NCI-H146 treated with DMSO at 0.1 percent for 48 hours (cell line): ENCODE results near the gene IFI27.
A peak's percentile ranks its signal among the peaks of the same experiment; 100 is the strongest.

Experiments
- DNase-seq: peaks from one replicate; lab custom pipeline; 2025; ENCODE audit not compliant: unreplicated experiment; lab: John Stamatoyannopoulos, UW

Gene IFI27

GRCh38 chr14:94124582-94125377 lies 14.2 kb downstream of the IFI27 start:
- no peak for DNase-seq

DNA sequence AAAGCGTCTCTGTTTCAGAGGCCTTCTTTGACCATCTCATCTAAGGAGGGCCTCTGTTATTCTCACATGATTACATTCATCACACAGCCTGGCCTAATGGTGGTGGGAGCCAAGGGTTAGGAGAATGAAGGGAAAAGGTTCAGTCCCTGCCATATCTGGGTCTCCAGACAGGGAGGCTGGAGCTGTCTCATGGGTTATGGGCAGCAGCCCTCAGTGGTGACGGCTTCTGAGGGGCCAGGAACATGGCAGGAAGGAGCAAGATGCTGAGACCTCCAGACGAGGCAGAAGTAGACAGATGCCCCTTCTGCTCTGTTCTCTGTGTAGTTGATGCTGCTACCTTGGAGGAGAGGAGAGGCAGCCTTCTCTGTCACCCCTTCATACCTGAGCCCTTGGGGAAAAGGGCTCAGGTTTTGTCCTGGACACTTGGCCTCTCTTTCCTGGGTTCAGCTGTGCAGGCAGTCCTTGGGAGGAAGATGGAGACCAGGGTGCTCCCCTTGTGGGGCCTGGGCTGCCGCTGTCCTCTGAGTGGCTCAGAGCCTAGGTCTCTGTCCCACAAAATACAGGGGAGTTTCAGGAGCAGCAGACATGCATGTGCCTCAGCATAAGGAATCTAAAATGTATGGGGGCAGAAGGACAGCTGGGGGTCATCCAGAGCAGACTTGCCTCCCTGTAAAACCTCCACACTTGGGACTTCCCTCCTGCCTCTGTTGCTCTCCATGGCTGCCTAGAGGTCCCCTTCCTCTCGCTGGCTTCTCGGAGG lies 15.3 kb downstream of the IFI27 start:
- no peak for DNase-seq

DNA sequence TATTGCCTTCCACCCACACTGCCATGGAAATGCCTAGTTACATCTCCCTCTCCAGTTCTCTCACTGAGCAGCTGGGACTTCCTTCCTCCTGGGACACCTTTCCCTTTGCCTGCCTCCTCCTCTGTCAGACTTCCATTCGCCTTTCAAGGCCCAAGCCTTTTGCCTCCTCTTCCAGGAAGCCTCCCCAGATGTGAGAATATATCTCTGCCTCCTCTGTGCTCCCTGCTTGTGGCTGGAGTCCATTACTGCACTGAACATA lies 15.8 kb downstream of the IFI27 start:
- DNase-seq, result no peak

- no peak for DNase-seq
Measured at GRCh38 chr14:94126800-94127199, 16.3 kb downstream of the IFI27 start.

DNA sequence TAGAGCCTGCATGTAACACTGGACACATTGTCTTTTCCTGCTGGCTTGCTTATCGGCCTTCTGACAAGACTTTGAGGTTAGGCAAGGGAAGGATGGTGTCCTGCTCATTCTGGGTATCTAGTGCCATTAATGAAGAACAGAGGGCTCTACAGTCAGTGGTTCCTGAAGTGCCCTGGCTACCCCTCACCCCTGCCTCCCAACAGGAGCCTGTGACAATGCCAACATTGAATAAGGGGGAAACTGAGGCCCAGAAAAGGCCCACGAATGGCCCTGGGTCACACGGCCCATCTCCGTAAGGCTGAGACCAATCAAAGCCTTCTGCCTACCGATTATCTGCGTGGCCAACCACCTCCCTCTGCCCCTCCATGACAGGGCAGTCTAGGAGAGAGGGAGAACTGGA lies 16.8 kb downstream of the IFI27 start:
- DNase-seq, result no peak

DNA sequence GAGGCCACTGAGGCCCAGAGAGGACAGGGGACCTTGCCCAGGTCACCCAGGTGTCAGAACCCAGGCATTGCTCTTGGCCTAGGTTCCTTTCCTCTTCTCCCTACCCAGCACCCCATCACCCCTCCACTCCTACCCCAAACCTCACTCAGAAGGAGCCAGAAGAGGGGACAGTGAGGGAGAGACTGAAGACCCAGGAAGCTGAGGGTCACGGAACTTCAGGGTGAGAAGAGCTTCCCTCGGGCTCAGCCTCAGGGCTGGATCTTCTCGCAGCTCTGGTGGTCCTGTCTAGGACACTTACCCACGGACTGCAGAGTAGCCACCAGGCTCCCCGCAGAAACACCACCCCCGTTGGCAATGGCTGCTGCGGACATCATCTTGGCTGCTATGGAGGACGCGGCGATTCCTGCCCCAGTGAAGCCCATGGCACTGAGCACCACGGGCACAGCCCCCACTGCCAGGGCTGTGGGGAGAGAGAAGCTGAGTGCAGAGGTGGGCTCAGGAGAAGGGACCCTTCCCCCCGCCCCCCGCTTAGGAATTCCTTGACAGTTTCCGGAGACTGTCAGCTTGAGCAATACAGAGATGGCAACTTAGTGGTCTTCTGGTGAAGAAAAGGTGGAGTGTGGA lies 17.8 kb downstream of the IFI27 start:
- no peak for DNase-seq

- DNase-seq, result peak; percentile 2
Measured at GRCh38 chr14:94129111-94129757, 18.7 kb downstream of the IFI27 start, which contains the start of gene IFI27L2. Gene IFI27L2, minus strand, starts transcription at chr14:94129604. Its CDS starts 40 bp downstream, at chr14:94129564.

- DNase-seq, result peak; percentile 5
Measured at GRCh38 chr14:94129758-94130414, 19.4 kb downstream of the IFI27 start.

DNA sequence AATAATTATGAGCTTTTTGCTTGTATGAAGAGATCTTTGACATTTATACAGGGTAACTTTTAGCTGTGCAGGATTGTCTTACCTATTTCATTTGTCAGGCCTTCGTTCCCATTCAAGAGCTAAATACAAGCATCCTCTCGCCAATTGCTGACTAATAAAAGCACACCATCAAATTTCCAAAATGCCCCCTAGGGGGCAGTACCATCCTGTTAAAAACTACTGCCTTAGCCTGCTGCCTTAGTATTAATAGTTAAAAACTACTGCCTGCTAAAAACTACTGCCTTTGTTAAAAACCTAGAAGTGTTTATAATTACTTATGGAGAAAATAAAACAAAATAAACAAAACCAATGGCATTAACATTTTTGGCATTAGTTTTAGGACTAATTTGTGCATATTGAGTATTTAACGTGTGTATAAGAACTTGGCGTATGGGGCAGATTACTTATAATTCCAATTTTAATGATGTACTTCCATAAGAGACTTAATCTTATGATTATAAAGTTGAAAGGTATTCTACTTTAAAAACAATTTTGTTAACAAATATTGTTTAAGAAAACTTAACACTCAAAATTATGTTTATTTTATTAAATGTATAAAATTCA lies 21.9 kb downstream of the IFI27 start:
- DNase-seq, result peak; percentile 2

GRCh38 chr14:94135476-94135875 lies 24.9 kb downstream of the IFI27 start:
- no peak for DNase-seq

GRCh38 chr14:94136575-94137331 lies 26.2 kb downstream of the IFI27 start:
- DNase-seq, result peak; percentile 1

DNA sequence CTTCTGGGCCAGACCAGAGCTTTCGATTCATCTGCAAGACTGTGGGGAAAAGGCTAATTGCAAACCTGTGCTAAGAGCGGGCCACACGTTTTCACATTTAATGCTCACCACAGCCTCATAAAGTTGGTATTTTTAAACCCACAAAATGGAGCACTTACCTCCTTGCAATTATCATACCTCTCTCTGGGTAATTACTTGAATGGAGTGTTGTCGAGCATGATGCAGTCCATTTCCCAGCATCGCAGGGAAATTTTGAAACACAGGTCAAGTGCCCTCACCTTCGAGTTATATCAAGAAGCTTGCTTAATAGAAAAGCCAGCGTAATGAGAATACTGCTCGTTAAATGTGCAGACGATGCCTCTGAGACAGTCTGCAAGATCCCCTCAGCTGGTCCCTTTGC lies 27.7 kb downstream of the IFI27 start:
- DNase-seq, result no peak

DNA sequence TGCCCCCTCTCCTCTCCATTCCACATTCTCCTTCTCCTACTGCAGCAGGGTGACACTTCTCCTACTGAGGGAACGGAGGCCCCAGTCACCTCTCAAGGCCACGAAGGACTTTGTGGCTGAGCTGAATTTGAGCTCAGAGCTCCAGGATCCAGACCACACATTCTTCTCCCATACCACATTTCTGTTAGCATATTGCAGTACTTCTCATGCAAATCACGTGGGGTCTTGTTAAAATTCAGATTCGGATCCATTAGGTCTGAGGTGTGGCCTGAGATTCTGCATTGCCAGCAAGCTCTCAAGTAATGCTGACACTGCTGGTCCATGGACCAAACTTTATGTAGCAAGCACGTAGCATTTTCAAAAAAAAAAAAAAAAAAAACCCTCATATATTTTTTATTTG lies 28.5 kb downstream of the IFI27 start:
- DNase-seq, result no peak

DNA sequence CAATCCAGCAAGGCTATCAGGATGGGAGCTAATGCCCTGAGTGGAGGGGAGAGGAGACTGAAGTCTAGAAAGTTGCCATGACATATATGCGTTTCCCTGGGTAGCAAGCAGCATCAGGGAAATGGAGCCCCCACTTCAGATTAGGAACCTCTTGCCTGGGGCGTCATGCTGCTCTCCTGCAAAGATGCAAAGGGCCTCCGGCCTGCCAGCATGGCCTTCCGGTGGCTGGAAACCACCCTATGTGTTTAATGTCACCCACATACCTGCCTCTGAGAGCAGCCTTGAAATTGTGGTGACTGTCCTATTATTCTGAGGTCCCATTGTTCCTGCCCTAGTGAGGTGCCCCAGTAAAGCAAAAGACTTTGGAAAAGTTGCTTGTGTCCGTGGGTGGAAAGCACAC lies 28.9 kb downstream of the IFI27 start:
- no peak for DNase-seq

DNA sequence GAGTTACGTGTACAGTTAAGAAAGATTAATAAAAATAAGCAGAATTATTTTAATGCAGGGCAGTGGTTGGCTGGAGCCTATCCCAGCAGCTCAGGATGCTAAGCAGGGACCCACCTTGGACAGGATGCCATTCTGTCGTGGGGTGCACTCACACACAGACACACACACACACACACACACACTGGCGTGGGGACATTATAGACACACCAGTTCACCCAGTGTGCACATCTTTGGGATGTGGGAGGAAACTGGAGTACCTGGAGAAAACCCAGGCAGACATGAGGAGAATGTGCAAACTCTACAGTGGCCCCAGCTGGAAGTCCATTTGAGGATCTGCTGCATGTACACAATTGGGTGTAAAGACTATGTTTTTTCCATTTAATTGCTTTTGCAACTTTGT lies 31.7 kb downstream of the IFI27 start:
- DNase-seq, result no peak

- DNase-seq, result no peak
Measured at GRCh38 chr14:94142836-94143235, 32.3 kb downstream of the IFI27 start.

GRCh38 chr14:94143239-94143638 lies 32.7 kb downstream of the IFI27 start:
- DNase-seq, result no peak

DNA sequence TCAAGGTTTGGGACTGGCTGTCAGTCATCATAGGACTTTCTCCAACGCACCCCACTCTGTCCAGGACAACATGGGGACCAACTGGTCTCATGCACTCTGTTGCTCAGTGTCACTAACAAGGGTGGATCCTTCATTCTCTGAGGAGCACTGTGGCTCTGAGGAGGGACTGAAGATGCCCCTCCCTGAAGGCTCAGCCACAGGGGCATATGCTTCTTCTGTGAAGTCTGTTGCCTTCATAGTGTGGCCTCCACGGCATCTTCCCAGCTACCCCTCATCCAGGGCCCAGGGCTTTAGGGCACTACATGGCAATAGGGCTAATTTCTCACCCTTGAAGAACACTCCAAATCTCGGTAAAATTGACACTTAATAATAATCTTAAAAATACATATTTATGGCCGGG lies 33.2 kb downstream of the IFI27 start:
- DNase-seq, result no peak

- no peak for DNase-seq
Measured at GRCh38 chr14:94144765-94145164, 34.2 kb downstream of the IFI27 start.

DNA sequence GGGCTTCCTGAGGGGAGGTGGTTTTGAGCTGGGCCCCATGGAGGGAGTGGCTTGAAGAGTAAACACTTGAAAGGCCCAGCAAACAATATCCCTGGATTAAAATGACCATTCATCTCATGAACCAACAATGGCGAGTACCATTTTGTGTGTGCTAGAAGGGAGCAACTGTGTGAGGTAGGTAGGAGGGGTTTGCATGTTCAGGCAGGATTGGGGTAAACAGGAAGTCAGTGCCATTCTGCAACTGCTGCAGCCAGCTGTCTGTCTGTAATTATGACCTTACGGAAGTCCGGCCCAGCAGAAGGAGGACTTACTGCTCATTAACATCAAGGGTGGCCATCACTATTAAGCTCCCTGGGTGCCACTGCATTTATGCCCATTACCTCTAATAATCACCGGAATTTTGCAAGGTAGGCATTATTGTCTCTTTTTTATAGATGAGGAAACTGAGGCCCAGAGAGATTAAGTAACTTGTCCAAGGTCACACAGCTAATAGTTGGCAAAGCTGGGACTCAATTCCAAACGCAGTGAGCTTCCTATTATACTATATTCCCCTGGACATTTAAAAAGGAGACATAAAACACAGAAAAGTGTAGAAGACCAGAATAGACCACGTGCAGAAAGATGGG lies 35.5 kb downstream of the IFI27 start:
- DNase-seq, result peak; percentile 32
